Bronchus fibroblast of lung (primary cell): Measurements from ENCODE around the gene RAPSN. TPM values are rescaled to one million over a fixed set of nuclear protein-coding genes. Genes with fewer than 3 reads are reported as not detected.

Experiments used
- total RNA-seq: library from RNA; depleted of rRNA; stranded (reverse); fragments of >200 nt; gene quantifications from 2 replicates; pipeline ENCODE4 v1.2.3, GENCODE V29; 2015

RAPSN gene
- not detected in 2 replicates for total RNA-seq

DNA sequence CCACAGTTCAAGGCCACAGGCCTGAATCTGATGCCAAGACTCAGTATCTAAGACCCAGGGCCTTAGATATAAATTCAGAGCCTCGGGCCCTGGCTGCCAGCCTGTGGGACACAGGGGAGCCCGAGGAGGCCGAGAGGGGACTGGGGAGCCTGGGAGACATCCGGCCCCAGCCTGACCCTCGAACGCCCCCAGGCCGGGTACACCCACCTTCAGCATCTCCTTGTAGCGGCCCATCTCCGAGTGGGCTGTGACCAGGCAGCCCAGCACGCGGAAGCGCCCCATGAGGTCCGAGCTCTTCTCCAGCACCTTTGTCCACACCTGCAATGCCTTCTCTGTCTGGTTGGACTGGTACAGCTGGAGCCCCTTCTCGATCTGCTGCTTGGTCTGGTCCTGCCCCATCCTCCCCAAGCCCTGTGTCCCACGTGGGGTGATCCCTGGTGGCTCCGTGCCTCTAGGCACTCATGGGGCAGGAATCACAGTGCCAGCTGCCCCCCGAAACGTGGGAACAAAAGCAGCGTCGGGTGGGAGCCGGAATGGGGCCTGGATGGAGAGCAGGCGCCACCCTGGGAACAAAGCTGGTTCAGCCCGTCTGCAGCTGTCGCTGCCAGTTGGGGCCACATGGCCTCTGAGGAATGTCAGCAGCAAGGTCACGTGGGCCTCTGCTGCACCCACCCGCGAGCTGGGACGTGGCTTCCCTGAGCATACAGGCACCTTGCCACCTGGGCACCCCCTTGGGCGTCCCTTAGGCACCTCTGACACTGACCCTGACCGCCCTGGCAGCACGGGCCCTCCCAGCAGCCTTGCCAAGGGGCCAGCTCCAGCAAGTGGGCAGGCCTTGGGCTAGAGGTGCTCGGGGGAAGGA, at the start of gene RAPSN:
Gene RAPSN, minus strand, starts transcription at position 571 of the 862 bp plus-strand sequence. Its CDS starts 172 bp downstream, at position 399.

DNA sequence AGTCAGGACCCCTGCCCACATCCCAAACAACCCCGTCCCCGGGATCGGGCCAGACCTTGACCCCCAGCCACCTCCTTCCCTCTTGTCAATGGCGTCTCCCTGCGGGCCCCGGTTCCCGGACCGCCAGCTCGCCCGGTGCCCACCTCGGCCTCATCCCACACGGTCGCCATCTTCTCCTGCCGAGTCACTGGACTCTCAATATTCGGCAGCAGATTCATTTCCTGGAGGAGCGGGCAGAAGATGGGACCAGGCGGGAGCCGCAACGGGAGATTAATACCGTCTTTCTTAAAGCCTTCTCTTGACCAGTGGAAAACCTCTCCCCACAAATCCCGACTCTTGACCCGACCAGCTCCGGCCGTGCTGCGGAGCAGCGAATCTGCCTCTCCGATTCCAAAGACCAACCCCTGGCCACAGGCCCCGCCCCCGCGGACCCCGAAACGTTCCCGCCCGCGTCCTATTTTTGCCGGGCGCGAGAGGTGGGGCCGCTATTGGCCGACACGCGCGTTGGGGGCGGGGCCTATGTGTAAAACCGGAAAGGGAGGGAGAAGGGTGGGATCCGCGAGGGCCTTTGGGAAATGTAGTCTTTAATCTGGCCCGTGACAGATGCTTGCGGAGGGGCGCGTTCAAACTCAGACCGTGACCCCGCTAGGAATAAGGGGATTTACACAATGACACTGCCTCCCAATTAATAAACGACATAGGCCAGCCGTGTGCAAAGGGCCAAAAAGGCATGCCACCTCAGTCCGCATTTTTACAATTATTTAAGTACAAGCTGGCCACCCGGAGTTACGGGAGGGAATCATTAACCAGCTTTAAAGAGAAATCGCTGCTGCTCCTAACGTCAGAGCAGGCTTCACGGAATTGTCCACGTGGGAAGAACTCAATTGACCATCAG, 22.6 kb downstream of the RAPSN start, which contains the start of gene PSMC3:
Gene PSMC3, minus strand, starts transcription at position 378 of the 895 bp plus-strand sequence. Its CDS starts 160 bp downstream, at position 218.

DNA sequence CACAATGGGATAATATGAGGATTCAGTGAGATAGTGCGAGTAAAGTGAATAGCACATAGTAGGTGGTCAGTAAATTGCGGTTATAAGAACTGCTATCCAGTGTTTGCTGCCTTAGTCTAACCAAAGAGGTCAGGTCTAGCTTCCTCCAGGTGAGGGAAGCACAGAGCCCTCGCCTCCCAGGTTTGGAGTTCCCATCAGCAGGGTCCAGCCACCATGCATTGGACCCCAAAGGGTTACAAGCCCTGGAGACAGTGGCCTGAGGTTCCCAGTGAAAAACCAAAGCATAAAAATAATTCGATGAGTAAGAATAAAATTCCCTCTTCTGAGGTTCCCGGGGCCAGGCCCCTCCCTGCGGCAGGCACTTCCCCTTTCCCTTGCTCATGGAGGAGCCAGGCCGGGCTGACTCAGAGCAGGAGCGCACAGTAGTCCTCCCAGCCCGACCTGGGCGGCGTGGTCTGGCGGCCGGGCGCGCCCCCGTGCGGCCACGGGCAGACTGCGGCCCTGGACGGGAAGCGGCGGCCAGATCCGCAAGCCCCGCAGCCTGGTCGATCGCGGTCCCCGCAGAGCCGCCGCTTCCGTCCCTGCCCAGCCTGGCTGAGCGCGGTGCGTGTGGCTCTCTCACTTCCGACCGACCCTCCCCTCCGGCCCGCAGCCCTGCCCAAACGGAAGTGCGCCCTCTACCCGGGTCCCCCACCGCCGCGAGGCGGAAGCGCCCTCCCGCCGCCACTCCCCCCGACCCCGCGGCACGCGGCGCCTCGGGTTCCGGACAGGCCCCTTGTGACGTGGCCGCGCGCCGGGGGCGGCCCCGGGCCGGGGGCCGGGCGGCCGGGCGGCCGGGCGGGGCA, 41.0 kb downstream of the RAPSN start, which contains the start of gene SLC39A13:
Gene SLC39A13, plus strand, starts transcription at position 845 of the 845 bp plus-strand sequence. CDS start 1,505 bp downstream, outside the sequence.

Other genes with a start within 250 kb of the RAPSN start
- 37.7 and 42.7 TPM in 2 replicates for gene DDB2, start 234.2 kb downstream of the RAPSN start, total RNA-seq
- gene ACP2, start 200.3 kb downstream of the RAPSN start, total RNA-seq: 40.1 and 44.9 TPM in 2 replicates
- gene NR1H3, start 191.1 kb downstream of the RAPSN start, total RNA-seq: 31.4 and 34.0 TPM in 2 replicates
- 13.3 and 16.6 TPM in 2 replicates for gene MADD, start 179.0 kb downstream of the RAPSN start, total RNA-seq
- not detected in 2 replicates for gene MYBPC3, start 96.4 kb downstream of the RAPSN start, total RNA-seq
- gene SPI1, start 70.6 kb downstream of the RAPSN start, total RNA-seq: not detected in 2 replicates
- gene SLC39A13, start 40.5 kb downstream of the RAPSN start, total RNA-seq: 118 and 120 TPM in 2 replicates
- 227 and 241 TPM in 2 replicates for gene PSMC3, start 22.7 kb downstream of the RAPSN start, total RNA-seq
- 49.8 and 54.3 TPM in 2 replicates for gene CELF1, start 104.0 kb upstream of the RAPSN start, total RNA-seq
- gene PTPMT1, start 116.5 kb upstream of the RAPSN start, total RNA-seq: 150 and 156 TPM in 2 replicates
- 21.4 and 21.5 TPM in 2 replicates for gene KBTBD4, start 129.8 kb upstream of the RAPSN start, total RNA-seq
- gene NDUFS3, start 129.9 kb upstream of the RAPSN start, total RNA-seq: 71.1 and 76.2 TPM in 2 replicates
- gene FAM180B, start 137.5 kb upstream of the RAPSN start, total RNA-seq: not detected in 2 replicates
- gene C1QTNF4, start 145.3 kb upstream of the RAPSN start, total RNA-seq: 1.8 and 2.8 TPM in 2 replicates
- gene MTCH2, start 193.4 kb upstream of the RAPSN start, total RNA-seq: 80.3 and 81.4 TPM in 2 replicates